Transverse colon (tissue), 4 donors: ENCODE results near the gene REEP1.

Experiments
- CTCF ChIP-seq, 5 experiments: fragments of 200-600 bp in 3 of 5; fragments of 450-650 bp in 2 of 5; sonication (generic) in 3 of 5; IDR thresholded peaks; 1 replicate in 2 of 5; 2 replicates in 3 of 5; pipeline ENCODE4 v1.5.1; 2016 to 2017; ENCODE audit warnings: antibody characterized with exemption in 5 of 5, inconsistent platforms in 3 of 5, mild to moderate bottlenecking in 2 of 5, moderate library complexity in 1 of 5
- EP300 ChIP-seq: sonication (generic); formaldehyde crosslinking; IDR thresholded peaks from one replicate; pipeline ENCODE4 v1.6.1; 2017; ENCODE audit warnings: antibody characterized with exemption, low read depth
- POLR2A ChIP-seq: fragments of 450-650 bp; IDR thresholded peaks from one replicate; pipeline ENCODE4 v1.6.1; 2016; ENCODE audit warnings: antibody characterized with exemption, mild to moderate bottlenecking, moderate library complexity
- POLR2AphosphoS5 ChIP-seq, 3 donors: sonication (generic); formaldehyde crosslinking; IDR thresholded peaks; one replicate each; pipeline ENCODE4 v1.6.1; 2016; ENCODE audit warnings: antibody characterized with exemption in 3 of 3

GRCh38 chr2:86364894-86365293 is 27.5 kb upstream of the REEP1 start:
- TF ChIP-seq POLR2AphosphoS5 (IDR thresholded peaks at IDR 0.05), result no peak
- no peak for TF ChIP-seq CTCF (IDR thresholded peaks at IDR 0.05)
- no peak for TF ChIP-seq POLR2A
- no peak for TF ChIP-seq EP300
